Ectodermal cell (in vitro differentiated cells): ENCODE results near the gene PGM1.

ENCODE experiments used
- H3K27ac ChIP-seq: 2 replicates; pipeline ENCODE4 v1.7.0; 2013; ENCODE audit warnings: mild to moderate bottlenecking, low read depth, low read length; ENCODE audit not compliant: insufficient read depth, poor library complexity, severe bottlenecking
- H3K27me3 ChIP-seq: 2 replicates; pipeline ENCODE4 v1.7.0; 2013; ENCODE audit warnings: mild to moderate bottlenecking, low read length; ENCODE audit not compliant: insufficient read depth, control insufficient read depth, poor library complexity, severe bottlenecking
- H3K36me3 ChIP-seq: one replicate; pipeline ENCODE4 v1.7.0; 2013; ENCODE audit warnings: low read length; ENCODE audit not compliant: control insufficient read depth, insufficient read depth
- H3K4me1 ChIP-seq: one replicate; pipeline ENCODE4 v1.7.0; 2013; ENCODE audit warnings: low read length; ENCODE audit not compliant: control insufficient read depth, insufficient read depth
- H3K4me3 ChIP-seq: 2 replicates; pipeline ENCODE4 v1.7.0; 2013; ENCODE audit warnings: low read depth, low read length, control low read depth; ENCODE audit not compliant: insufficient read depth
- H3K9me3 ChIP-seq: 2 replicates; pipeline ENCODE4 v1.7.0; 2013; ENCODE audit warnings: mild to moderate bottlenecking, low read length, moderate library complexity; ENCODE audit not compliant: control insufficient read depth
- WGBS, 2 experiments: methylation state at CpG; one replicate each; pipeline ENCODE4 v1.1.7; 2013; ENCODE audit warnings: missing lambda C conversion rate in 2 of 2; 5-methylcytosine and 5-hydroxymethylcytosine counted together

The PGM1 gene

GRCh38 chr1:63628607-63629006 is 35.4 kb downstream of the PGM1 start:
- 95 to 100% methylated on average over 1 of the region's 1 CpG for WGBS, 2 experiments

GRCh38 chr1:63630238-63630637 is 37.0 kb downstream of the PGM1 start:
- Histone ChIP-seq H3K27me3 (no peaks in the 10 kb centered on the region), H3K9me3 (no peaks in the 10 kb centered on the region), H3K4me3 (no peak overlapping the region), H3K4me1 (no peaks in the 10 kb centered on the region), H3K27ac (no peak overlapping the region), H3K36me3 (no peaks in the 10 kb centered on the region)
- 91 to 96% methylated on average over 4 of the region's 4 CpGs for WGBS, 2 experiments

More at GRCh38 chr1:63628607-63629006, 35.4 kb downstream of the PGM1 start:
- Histone ChIP-seq H3K4me1 (peaks cover 7% of the 10 kb centered on the region), H3K27ac (no peak overlapping the region), H3K4me3 (no peak overlapping the region), H3K36me3 (no peaks in the 10 kb centered on the region), H3K27me3 (no peaks in the 10 kb centered on the region), H3K9me3 (no peaks in the 10 kb centered on the region)

DNA sequence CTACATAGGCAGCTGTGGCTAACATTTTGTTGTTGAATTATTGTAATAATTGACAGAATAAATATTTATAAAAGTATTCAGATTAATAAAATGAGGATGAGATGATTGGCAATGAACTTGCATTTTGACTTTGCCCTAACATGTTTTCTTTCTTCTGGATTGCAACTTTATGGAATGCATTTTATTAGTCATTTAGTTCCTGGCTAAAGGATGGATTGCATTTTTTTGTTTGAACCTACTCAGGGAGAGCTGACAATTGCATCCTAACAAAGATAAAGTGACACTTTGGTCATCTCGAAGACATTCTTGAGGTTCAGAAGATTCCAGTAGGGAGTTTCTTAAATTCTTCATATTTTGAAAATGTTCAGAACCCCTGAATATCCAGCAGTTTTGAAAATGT is 37.5 kb downstream of the PGM1 start:
- no peak overlapping the region for H3K4me3 ChIP-seq
- 97 to 100% methylated on average over 1 of the region's 1 CpG for WGBS, 2 experiments
- no peak overlapping the region for H3K27ac ChIP-seq
- no peaks in the 10 kb centered on the region for H3K4me1 ChIP-seq
- H3K27me3 ChIP-seq, result no peaks in the 10 kb centered on the region
- no peaks in the 10 kb centered on the region for H3K9me3 ChIP-seq
- no peaks in the 10 kb centered on the region for H3K36me3 ChIP-seq

- H3K4me1 ChIP-seq, result no peaks in the 10 kb centered on the region
- H3K36me3 ChIP-seq, result no peaks in the 10 kb centered on the region
- no peaks in the 10 kb centered on the region for H3K27me3 ChIP-seq
- no peak overlapping the region for H3K4me3 ChIP-seq
- H3K9me3 ChIP-seq, result no peaks in the 10 kb centered on the region
- 91 to 92% methylated on average over 5 of the region's 5 CpGs for WGBS, 2 experiments
- no peak overlapping the region for H3K27ac ChIP-seq
These were observed 38.9 kb downstream of the PGM1 start for GRCh38 chr1:63632110-63632509.

GRCh38 chr1:63633281-63633680 is 40.1 kb downstream of the PGM1 start:
- no peaks in the 10 kb centered on the region for H3K36me3 ChIP-seq
- H3K4me1 ChIP-seq, result no peaks in the 10 kb centered on the region
- no peak overlapping the region for H3K4me3 ChIP-seq
- 94 to 95% methylated on average over 4 of the region's 4 CpGs for WGBS, 2 experiments
- no peak overlapping the region for H3K27ac ChIP-seq
- no peaks in the 10 kb centered on the region for H3K9me3 ChIP-seq
- no peaks in the 10 kb centered on the region for H3K27me3 ChIP-seq

GRCh38 chr1:63634471-63634870 is 41.3 kb downstream of the PGM1 start:
- H3K27ac ChIP-seq, result no peak overlapping the region
- 93 to 94% methylated on average over 4 of the region's 4 CpGs for WGBS, 2 experiments
- no peak overlapping the region for H3K4me3 ChIP-seq
- H3K36me3 ChIP-seq, result no peaks in the 10 kb centered on the region
- no peaks in the 10 kb centered on the region for H3K9me3 ChIP-seq
- H3K27me3 ChIP-seq, result no peaks in the 10 kb centered on the region
- no peaks in the 10 kb centered on the region for H3K4me1 ChIP-seq

- Histone ChIP-seq H3K4me3 (no peak overlapping the region), H3K36me3 (no peaks in the 10 kb centered on the region), H3K9me3 (no peaks in the 10 kb centered on the region), H3K27ac (no peak overlapping the region), H3K4me1 (no peaks in the 10 kb centered on the region), H3K27me3 (no peaks in the 10 kb centered on the region)
- 100% methylated on average over 1 of the region's 1 CpG; no CpG with 5 or more reads in 1 of the 2 experiments for WGBS, 2 experiments
These were observed 42.5 kb downstream of the PGM1 start for GRCh38 chr1:63635681-63636080.

GRCh38 chr1:63636192-63637105 is 43.2 kb downstream of the PGM1 start:
- 96 to 98% methylated on average over 13 to 15 of the region's 15 CpGs for WGBS, 2 experiments
- no peaks in the 10 kb centered on the region for H3K36me3 ChIP-seq

DNA sequence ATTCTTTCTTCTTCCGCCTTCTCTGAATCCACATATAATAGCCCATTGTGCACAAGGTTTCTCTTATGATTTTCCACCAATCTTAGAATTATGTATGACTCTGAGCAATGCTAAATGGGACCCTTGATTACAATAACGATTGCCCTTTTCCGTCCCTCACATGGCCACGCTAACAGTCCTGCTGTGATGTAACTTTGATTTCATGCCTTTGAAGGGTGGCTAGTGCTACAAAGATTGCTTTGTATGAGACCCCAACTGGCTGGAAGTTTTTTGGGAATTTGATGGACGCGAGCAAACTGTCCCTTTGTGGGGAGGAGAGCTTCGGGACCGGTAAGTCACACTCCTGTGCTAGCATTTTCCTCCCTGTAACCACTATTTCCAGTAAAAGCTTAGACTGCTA is 45.3 kb downstream of the PGM1 start:
- Histone ChIP-seq H3K27ac (no peak overlapping the region), H3K4me1 (no peaks in the 10 kb centered on the region), H3K4me3 (no peak overlapping the region), H3K27me3 (no peaks in the 10 kb centered on the region), H3K36me3 (no peaks in the 10 kb centered on the region), H3K9me3 (no peaks in the 10 kb centered on the region)
- WGBS, 2 experiments, result 92 to 94% methylated on average over 8 of the region's 8 CpGs

More at GRCh38 chr1:63636192-63637105, 43.2 kb downstream of the PGM1 start:
- no peak overlapping the region for H3K4me3 ChIP-seq
- no peaks in the 10 kb centered on the region for H3K27me3 ChIP-seq
- no peak overlapping the region for H3K27ac ChIP-seq
- no peaks in the 10 kb centered on the region for H3K4me1 ChIP-seq
- H3K9me3 ChIP-seq, result no peaks in the 10 kb centered on the region

DNA sequence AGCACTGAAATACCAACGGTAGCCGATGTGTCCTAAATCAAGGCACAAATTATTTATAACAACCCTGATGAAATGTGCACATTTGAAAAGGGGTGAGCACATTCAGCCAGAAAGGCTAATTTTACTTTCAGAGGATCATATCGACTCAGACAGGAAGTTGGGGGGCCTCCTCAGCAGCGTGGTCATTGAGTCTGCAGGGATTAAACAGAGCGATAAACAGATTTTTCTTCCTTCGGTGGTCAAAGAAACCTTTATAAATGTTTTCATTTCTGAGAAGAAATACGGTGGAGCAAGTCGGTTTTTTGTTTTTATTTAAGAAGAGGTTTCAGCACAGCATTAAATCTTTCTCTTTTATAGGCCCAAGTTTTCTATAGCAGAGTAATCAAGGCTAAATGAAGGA is 45.7 kb downstream of the PGM1 start:
- no peaks in the 10 kb centered on the region for H3K27me3 ChIP-seq
- no peak overlapping the region for H3K4me3 ChIP-seq
- 95% methylated on average over 8 of the region's 8 CpGs for WGBS, 2 experiments
- no peaks in the 10 kb centered on the region for H3K36me3 ChIP-seq
- no peaks in the 10 kb centered on the region for H3K9me3 ChIP-seq
- H3K4me1 ChIP-seq, result no peaks in the 10 kb centered on the region
- no peak overlapping the region for H3K27ac ChIP-seq
